ENCODE measurements around the gene KLHL4.
"Not testable (repeated sequence)": the region's sequence is repeated elsewhere in the genome, so short reads cannot be mapped to it uniquely, and the experiment has no call there.

DNA sequence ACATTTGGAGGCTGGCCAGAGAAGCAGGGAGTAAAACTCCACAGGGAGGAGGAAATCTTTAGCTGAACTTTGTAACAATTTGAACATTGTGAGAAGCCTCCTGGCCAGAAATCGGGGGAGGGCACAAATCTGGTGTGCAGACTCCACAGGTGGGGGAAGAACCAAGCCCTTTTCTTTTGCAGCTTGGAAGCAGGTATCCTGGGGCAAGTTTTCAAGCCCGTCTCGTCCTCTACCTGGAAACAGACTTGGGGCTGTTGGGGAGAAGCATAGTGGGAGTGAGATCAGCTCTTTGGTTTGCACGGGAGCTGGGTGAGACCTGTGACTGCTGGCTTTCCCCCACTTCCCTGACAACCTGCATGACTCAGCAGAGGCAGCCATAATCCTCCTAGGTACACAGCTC is 123.8 kb downstream of the KLHL4 start:
- not testable (repeated sequence) for TF ChIP-seq CTCF (conservative IDR thresholded peaks at IDR 0.05); ZFX (IDR thresholded peaks at IDR 0.05)
